Ishikawa (cell line): ENCODE data around the gene CPNE9.

Source experiments
- CEBPB ChIP-seq: IDR thresholded peaks from 2 replicates; pipeline ENCODE4 v1.6.1; 2012
- CREB1 ChIP-seq: IDR thresholded peaks from 2 replicates; pipeline ENCODE4 v1.6.1; 2012; ENCODE audit warnings: low read depth
- EGR1 ChIP-seq: IDR thresholded peaks from 2 replicates; pipeline ENCODE4 v1.6.1; 2012
- EP300 ChIP-seq: IDR thresholded peaks from 2 replicates; pipeline ENCODE4 v1.6.1; 2012; ENCODE audit warnings: borderline replicate concordance
- FOXM1 ChIP-seq: IDR thresholded peaks from 2 replicates; pipeline ENCODE4 v1.6.1; 2012; ENCODE audit warnings: low read depth, borderline replicate concordance
- MAX ChIP-seq: IDR thresholded peaks from 2 replicates; pipeline ENCODE4 v1.6.1; 2012
- NFIC ChIP-seq: IDR thresholded peaks from 2 replicates; pipeline ENCODE4 v1.6.1; 2012
- RAD21 ChIP-seq: IDR thresholded peaks from 2 replicates; pipeline ENCODE4 v1.6.1; 2012; ENCODE audit warnings: low read depth
- REST ChIP-seq: IDR thresholded peaks from 2 replicates; pipeline ENCODE4 v1.6.1; 2012; ENCODE audit warnings: low read depth, mild to moderate bottlenecking
- TAF1 ChIP-seq: IDR thresholded peaks from 2 replicates; pipeline ENCODE4 v1.6.1; 2012; ENCODE audit warnings: low read depth, mild to moderate bottlenecking
- TCF12 ChIP-seq: IDR thresholded peaks from 2 replicates; pipeline ENCODE4 v1.6.1; 2012; ENCODE audit warnings: low read depth
- TEAD4 ChIP-seq: IDR thresholded peaks from 2 replicates; pipeline ENCODE4 v1.6.1; 2012
- USF1 ChIP-seq: IDR thresholded peaks from 2 replicates; pipeline ENCODE4 v1.6.1; 2012
- YY1 ChIP-seq: IDR thresholded peaks from 2 replicates; pipeline ENCODE4 v1.6.1; 2012; ENCODE audit warnings: low read depth
- ZBTB7A ChIP-seq: IDR thresholded peaks from 2 replicates; pipeline ENCODE4 v1.6.1; 2012; ENCODE audit warnings: low read depth

The CPNE9 gene

GRCh38 chr3:9664119-9664751, 39.4 kb upstream of the CPNE9 start:
- no peak for TF ChIP-seq CREB1
- TF ChIP-seq REST = no peak
- no peak for TF ChIP-seq FOXM1
- no peak for TF ChIP-seq RAD21
- no peak for TF ChIP-seq TAF1
- TF ChIP-seq TCF12 = no peak
- no peak for TF ChIP-seq EGR1
- no peak for TF ChIP-seq TEAD4

GRCh38 chr3:9666704-9667445, 36.8 kb upstream of the CPNE9 start:
- TF ChIP-seq EP300 = no peak
- no peak for TF ChIP-seq CEBPB
- no peak for TF ChIP-seq USF1
- no peak for TF ChIP-seq TCF12
- no peak for TF ChIP-seq FOXM1
- no peak for TF ChIP-seq NFIC
- TF ChIP-seq CREB1 = no peak
- TF ChIP-seq ZBTB7A = no peak
- no peak for TF ChIP-seq TAF1
- TF ChIP-seq MAX = no peak

GRCh38 chr3:9669277-9669676, 34.4 kb upstream of the CPNE9 start:
- TF ChIP-seq RAD21 (no peak), EGR1 (no peak)

GRCh38 chr3:9669720-9670432, 33.8 kb upstream of the CPNE9 start:
- peak; percentile 55 for TF ChIP-seq NFIC
- TF ChIP-seq TEAD4 = 0 out of 2 replicates have a peak, but pooled peaks have one; percentile 36
- TF ChIP-seq EGR1 = no peak
- no peak for TF ChIP-seq EP300
- peak; percentile 71 for TF ChIP-seq USF1
- TF ChIP-seq REST = no peak
- no peak for TF ChIP-seq YY1

- TF ChIP-seq REST (no peak), CREB1 (no peak), RAD21 (no peak), NFIC (no peak), FOXM1 (no peak), EP300 (no peak), MAX (no peak), TCF12 (no peak), EGR1 (no peak), TAF1 (no peak), TEAD4 (no peak), ZBTB7A (no peak), YY1 (no peak), CEBPB (no peak), USF1 (no peak)
Measured at GRCh38 chr3:9673082-9673481, 30.6 kb upstream of the CPNE9 start.
